HG02943 (cell line): ENCODE data around the gene PPP2R1B.

Experiments used
- ATAC-seq: cut with Tn5 transposase; IDR thresholded peaks from one replicate; pipeline ENCODE4 v1.9.1; 2021; ENCODE audit warnings: mild to moderate bottlenecking, low read depth, moderate library complexity; ENCODE audit not compliant: unreplicated experiment

Gene PPP2R1B

DNA sequence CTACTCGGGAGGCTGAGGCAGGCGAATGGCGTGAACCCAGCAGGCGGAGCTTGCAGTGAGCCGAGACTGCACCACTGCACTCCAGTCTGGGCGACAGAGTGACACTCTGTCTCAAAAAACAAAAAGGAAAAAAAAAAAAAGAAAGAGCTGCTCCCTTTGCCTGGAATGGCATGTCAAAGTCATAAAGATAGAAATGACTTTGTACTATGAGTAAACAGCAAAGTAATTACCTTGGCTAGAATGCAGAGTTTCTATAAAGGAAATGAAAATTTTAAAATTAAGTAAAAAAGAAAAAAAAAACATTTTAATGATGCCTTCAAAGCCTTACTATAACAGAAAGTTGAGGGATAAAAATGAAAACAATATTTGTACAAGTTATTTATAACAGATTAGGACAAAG is 10.1 kb downstream of the PPP2R1B start:
- ATAC-seq: no peak

DNA sequence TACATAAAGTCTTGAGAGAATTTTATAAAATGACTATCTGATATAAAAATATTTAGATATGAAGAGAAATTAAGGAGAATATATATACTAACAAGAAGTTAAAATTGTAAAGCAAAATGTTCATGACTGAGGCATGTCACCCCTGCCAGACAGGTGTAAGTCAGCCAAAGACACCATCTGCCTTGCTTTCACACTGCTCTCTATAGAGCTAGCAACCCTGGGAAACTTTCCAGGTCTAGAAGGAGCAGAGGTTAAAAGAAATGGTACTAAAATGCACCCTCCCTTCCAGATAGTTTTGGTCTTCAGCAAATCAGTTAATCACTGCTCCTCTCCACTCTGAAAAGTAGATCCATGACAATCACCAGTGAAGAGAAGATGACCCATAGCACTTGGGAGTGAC is 16.5 kb downstream of the PPP2R1B start:
- no peak for ATAC-seq

DNA sequence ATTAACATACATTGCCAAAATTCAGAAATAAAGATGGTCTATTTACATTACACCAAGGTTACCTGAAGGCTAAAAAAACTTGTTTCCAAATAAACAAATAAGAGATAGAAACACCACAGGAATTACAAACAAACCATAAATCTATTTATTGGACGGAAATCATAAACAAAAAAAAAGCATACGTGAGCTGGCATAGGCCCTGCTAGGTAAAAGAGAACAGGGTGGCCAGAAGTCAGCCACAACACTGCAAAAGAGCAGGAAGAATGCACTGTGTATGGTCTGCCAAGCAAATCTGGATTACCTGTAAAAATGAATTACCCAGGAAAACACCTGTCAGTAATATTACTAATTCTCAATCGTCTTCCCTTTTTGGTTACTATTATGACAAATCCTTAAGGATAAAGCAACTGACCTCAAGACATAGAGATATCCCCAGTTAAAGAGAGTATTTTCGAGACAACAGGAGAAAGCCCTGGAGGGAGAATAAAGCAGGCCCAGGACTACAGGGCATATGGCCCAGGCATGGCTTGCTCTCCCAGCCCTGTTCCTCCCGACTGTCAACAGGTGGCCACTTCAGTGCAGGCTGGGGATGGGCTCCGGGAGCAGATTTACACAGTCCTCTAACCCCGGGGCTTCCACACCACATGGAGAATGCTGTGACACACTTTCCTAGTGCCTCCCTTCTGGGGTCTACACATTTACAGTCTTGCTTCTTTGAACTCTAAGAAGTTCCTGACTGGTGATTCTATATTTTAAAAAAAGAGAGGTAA is 18.0 kb downstream of the PPP2R1B start:
- no peak for ATAC-seq

DNA sequence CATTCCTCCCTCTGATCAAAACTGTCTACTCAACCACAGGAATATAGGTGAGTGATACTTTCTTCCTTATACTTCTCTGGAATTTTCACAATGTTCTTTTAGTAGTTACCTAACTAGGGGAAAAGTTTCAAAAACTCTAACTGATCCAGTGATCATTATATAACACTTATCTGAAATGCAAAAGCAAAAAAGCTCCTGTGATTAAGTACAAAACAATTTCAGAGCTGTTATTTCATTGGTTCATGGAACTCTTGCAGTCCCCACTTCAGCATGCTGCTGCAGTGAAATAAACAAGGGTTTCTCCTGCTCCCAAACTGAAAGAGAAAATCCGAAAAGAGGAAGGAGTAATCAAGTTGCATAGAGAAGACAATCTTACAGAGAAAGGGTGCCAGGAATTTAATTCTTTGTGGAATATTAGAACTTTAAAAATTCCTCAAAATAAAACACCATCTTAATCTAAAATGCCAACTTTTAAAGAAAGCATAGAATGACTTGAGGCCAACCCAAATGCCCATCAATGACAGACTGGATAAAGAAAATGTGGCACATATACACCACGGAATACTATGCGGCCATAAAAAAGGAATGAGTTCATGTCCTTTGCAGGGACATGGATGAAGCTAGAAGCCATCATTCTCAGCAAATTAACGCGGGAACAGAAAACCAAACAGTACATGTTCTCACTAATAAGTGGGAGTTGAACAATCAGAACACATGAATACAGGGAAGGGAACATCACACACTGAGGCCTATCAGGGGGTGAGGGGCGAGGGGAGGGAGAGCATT is 20.3 kb downstream of the PPP2R1B start:
- no peak for ATAC-seq

DNA sequence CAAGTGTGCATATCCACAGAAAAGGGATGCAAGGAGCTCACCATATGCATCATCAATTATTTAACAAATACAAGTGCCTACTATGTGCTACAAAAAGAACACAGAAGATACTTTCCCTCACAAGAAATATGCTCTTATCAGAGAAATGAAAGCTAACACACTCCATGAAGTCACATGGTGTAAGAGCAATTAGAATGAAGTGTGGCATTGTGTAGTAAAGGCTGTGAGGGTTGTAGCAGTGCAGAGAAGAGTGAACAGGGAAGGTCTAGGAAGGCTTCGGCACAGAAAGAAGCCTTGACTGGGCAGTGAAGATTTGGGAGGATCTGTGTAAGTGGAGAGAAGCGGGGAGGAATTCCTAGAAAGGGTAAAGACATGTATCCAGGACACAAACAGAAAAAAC is 22.5 kb downstream of the PPP2R1B start:
- no peak for ATAC-seq

DNA sequence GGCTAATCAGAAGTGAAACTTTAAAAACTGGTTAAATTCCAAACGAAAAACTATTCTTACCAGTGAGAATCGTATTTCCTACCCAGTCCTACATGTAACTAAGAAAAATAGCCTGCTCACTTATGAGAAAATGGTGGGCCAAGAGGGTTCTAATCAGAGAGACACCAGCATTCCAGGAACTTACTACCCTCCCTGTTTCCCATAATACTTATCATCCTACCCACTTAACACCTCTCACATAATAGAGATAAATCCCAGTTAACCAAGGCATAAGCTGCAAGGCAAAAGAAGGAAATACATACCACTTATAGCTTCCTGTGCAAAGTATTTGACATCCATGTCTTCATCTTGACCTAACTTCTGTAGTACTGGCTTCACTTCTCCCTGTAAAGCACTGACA is 24.4 kb downstream of the PPP2R1B start:
- no peak for ATAC-seq

DNA sequence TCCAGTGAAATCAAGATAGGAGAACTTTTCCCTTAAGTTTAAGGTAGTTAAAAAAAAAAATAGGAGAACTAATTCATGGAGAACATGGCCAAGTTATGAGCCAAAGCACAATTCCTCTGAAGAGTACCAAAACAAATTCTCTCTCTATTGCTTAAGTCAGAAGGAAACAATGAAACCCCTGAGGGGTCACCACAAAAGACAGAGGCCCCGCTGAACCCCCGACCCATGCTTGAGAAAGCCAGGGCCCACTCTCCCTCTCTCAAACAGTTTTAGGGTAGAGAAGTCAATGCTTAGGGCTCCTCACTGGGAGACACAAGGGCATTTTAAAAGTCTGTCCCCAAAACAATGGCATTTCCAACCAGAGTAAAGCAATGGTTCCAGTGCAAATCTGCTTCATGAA is 26.9 kb downstream of the PPP2R1B start:
- no peak for ATAC-seq

DNA sequence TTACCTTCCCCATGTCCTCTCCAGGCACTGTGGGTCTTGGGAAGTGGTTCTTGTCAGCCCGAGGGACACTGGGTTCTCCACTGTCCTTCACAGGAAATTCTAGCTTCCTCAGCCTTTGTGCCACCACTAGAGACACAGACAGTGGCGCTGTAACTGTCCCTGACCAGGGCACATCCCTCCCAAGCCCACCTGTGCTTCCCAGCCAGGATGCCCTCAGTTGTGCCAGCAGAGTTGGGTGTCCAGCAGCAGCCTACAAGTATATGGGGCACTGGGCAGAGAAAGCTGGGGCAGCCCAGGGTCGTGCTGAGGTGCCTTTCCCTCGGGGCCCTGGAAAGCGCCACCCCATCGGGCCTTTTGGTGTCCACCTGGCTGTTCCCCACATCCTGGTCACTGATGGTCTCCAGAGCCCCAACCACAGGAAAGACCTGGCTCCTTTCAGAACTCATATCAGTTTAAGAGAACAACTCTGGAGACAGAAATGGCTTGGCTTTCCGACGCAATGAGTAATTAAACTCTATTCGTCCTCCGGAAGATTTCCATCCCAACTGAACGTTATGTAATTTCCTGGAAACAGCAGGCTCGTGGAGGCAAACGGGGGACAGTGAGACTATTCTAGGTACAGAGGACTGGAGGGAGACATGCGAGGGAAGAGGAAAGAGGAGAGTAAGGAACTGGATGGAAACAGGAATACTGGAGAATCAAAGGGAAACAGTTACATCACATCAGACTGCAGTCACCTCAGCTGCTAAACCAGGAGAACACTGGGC is 28.6 kb downstream of the PPP2R1B start:
- no peak for ATAC-seq

DNA sequence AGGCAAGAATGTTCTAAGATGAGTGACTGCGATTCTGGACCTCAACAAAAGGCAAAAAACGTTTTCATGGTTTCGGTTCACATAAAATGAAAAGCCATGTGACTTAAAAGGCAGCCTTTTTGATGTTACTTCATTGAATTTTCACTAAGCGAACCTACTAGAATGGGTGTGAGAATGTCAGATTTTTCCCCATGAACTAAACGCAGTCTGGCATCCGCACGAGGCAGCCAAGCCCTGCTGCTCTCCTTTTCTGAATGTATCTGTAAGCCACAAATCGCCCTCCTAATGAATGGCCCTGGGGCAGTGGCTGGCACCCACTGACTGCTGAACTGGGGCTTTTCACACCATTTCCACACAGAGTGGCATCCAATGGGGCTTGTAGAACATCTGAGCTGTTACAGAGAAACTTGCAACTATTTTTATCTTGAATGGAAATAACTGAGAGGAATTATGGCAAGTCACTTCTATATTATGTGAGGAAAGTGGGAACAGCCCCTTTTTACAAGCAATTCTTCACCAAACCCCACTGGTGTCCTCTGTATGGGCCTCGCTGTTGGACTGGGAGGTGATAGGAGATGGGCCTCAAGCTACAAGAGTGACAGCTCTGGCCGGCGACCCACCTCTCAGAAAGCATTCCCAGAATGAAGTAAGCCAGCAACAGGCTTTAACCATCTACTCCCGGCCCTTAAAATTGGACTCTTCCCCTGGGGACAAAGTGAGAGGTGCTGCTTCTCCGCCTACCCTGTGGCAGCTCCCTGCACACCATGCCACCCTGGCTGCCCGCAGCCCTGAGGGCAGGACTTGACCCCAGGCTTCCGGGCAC is 29.4 kb downstream of the PPP2R1B start:
- ATAC-seq: no peak

DNA sequence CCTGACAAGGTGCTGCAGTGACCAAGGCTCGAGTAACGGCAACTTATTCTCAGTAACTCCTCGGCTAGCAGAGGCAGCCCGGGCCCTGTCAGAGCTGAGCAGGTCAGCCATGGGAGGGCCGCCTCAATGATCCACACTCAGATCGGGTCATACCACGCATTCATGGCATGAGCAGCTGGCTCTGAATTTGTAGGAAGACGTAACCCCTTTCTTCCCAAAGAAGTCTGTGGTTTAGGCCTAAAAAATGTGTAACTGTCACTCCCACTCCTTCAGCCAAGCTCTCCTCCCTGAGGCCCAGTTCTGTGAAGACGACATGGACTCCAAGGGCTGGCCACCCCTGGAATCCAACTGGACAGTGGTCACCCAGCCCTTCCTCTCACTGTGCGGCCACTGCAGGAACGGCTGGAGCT is 30.0 kb downstream of the PPP2R1B start:
- ATAC-seq: no peak

DNA sequence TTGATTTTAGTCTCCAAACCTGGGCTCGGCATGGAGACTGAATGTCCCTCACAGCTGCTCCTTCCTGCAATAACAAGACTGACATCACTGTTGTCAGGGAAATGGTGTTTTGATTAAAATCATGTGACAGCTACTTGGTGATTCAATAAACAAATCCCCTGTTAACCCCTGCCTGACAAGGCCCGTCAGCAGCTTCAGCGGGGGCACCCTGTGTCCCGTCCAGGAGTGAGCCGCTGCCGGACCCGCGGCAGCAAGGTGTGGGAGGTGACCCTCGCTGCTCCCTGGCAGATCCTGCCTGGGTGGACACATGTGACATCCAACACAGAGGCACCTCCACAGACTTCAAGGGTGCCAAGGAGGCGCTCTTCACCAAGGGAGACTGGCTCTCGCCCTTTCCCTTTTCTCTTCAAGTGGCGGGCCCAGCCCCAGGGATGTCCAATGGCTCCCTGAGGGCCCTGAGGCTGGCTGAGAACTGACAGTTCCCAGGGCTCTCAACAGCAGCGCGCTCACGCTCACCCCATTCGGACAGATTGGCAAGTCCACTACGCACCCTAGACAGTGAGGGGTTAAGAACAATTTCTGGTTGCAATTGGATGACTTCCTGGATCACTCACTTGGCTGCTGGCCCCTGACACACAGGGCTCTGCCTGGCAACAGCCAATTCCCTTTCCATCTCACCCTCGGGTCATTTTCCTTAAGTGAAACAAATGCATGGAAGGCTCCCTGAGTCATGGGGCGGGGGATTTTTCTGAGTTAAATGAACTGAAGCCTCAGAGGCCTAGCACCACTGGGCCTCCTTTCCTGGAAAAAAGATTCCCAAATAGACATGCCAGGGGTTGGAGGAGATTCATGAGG is 30.7 kb downstream of the PPP2R1B start:
- no peak for ATAC-seq

DNA sequence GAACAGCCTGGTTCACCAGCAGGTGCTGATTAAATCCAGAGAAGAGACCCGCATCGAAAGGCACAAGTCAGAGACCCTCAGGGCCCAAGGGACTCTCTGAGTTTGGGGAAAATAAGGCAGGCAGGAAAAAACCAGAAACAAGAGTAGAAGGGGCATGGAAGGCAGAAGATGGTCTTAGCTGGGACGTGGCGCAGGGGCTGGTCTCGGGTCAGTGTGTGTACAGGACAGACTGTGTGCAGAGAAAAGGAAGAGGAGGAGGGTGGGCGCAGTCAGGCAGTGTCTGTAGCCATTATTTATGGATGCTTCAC is 31.3 kb downstream of the PPP2R1B start:
- no peak for ATAC-seq

DNA sequence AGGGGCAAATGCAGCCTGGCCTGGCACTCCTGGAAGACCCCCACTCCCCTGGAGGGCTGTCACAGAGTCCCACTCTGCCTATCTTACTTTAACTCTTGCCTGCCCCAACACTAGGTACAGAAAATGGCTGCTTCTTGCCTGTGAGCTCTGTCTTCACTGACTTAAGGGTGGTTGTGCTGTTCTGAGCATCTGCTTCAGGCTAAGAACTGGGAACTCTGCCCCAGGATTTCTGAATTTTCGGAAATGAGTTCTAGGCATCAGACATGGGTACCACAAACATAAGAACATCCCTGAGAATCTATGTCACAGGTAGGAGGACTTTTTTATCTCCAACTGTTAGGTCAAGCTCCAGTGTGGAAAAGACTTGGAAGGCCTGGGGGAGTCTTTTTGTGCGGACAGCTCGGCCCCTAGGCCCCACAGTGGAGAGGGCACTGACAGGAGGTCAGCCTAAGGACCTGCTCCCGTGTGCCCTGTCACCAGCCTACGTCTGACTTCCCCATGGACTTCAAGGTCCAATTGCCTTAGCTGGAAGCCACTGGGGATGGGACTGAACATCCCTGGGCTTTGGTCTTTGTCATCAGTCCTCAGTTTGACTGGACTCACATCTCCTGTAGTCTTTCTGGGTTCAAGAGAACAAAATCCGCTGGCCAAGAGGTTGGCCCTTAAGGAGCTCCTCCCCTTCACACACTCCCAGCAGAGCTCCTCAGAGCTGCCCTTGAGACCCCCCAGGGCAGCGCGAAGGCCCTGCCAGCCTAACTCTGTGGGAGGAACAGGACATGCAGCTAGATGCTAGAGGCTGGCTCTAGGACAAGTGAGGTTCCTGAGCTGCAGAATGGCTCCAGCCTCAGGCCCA is 31.9 kb downstream of the PPP2R1B start:
- no peak for ATAC-seq

DNA sequence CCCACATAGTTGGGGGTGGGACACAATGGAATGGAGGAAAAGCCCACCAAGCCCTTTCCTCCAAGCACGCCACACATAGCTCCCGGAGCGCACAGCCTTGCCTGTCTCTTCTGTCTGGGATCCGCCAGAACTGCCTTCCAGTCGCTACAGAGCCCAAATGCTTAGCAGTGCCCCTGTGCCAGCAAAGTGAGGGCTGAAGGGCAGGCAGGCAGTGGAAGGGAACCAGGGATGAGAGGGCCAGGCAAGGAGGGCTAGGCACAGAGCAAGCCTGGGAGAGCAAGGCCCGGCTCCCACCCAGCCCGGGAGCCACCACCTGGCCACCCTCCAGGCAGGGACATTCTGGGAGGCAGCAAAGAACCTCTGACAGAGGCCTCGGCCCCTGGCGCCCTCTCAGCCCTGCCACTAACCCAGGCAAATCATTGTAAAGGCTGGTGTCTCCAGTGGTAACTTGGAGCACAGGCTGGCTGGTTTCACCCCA is 32.5 kb downstream of the PPP2R1B start:
- no peak for ATAC-seq

DNA sequence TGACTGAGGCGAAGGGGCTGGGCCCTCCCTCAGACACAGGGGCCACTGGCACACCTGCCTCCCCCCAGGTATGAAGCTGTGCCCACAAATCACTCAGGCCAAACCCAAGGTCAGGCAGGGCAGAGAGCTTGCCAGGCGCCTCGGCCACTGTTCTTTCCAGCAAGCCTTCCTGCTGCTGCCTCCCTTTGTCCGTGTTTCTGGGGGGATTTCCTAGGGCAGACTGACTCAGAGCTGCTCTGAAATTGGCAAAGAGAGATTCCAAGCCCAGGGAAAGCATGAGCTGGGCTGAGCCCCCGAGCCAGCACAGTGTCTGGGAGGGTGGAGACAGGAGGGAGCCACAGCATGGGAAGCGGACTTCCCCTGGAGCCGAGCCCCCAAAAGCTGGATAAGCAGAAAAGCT is 33.2 kb downstream of the PPP2R1B start:
- no peak for ATAC-seq

DNA sequence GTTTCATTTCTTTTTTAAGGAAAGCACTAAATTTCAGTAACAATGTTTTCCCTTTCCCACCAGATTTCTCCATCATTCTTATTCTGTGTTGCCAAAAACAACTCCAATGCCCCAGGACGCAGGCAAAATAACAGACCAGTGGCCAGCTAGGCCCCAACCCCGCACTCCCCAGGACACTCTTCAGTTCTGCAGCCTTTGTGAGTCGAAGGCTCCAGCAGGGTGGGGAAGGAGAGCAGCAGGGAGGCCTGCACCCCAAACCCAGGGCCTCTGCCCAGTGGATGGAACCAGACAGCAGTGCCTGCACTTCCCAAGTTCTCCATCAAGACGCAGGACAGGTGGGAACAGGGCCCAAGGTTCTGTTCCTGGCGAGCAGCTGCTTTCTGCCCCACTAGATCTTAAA is 34.4 kb downstream of the PPP2R1B start:
- ATAC-seq: no peak

DNA sequence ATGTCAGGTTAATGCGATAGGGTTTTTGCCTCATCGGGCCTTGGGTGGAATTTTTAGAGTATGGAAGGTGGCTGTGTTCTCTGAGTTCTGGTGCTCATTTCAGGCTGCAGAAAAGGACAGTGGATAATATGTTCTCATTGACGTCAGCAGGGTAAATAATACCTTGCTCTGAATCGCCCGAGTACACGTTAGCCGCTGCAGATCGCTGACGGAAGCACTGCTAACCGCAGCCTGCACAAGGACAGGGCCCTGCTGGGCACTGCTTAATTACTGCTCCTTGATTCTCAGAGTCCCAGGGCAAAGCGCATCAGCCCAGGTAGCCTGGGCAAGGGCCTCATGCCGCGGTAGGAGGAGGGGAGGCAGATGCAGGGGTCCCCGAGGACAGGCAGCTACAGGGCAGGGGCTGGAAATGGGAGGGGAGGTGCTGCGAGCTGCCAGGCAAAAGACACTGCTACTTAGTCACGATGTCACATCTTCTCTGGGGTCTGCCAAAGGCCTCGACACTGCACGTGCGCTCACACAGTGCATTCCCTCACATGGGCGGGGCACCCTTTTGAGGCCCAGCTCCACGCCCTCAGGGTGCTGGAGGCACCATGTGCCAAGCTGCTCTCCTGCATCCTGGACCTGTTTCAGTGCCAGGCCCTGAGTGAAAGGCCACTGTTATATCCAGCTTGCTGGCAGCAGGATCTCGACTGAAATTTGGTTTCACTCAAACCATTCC is 35.2 kb downstream of the PPP2R1B start:
- no peak for ATAC-seq

DNA sequence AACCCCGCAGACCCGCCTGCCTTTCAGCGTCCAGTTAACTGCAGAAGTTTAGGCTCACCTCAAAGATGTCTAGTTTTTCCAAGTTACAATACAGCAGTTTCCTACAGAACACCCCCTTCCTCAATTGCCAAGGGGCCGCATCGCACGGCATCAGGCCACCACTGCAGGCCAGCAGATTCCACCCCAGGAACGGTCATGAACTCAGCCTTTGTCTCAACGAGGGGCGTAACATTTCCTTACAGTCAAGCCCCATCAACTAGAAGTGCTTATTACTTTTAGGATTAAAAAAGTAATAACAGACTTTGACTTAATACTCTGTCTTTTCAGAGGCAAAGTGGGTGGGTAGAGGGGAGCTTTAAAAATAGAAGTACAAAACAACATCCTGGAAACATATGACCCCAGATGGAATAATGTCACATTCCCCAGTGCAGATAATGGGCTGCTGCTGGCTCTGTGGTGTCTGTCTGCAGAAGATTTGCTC is 36.3 kb downstream of the PPP2R1B start:
- ATAC-seq: no peak
